Stimulated activated CD4-positive, alpha-beta T cell treated with anti-CD3 and anti-CD28 coated beads, Interleukin-4, amount 100 ng/mL, for 24 hours (primary cell): ENCODE data around the gene CHM.
"Not testable (repeated sequence)": the region's sequence is repeated elsewhere in the genome, so short reads cannot be mapped to it uniquely, and the experiment has no call there.

Source experiments
- DNase-seq: peaks from one replicate; pipeline ENCODE4 v3.0.0-alpha.2; 2020

CHM gene

GRCh38 chrX:85996555-85996954 lies 50.8 kb downstream of the CHM start:
- DNase-seq: no peak

DNA sequence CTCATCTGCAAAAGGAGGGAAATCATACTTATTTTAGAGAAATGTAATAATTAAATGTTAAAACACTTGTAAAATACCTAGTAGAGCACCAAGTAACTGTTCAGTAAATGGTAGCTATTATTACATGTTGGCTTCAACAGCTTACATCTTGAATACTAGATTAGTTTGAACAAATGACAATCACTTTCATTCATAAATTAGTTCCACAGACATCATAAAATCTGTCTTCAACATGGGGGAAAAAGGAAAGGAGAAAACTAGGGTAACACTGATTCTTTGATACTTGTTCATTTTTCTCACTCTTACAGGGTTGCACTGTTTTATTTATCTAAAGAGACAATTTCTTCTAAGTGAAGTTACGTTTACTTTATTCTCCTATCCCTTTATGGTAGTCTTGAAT lies 51.7 kb downstream of the CHM start:
- DNase-seq: no peak

DNA sequence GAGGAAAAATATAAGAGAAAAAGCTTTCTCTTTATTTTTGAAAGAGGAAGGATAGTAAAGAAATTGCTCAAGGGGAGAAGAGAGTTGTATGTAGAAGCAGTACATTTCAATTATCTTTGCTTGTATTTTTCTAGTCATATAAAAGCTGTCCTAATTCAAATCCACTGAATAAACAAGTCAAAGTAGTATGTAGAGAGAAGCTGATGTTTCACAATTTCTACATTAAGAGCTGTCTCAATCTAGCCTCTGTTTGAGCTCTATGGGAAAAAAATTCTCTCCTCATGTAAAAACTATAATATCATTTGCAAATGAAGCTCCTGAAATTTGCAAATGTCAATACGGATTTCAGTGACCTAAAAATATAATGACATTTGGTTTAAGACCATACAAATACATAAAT lies 52.6 kb downstream of the CHM start:
- no peak for DNase-seq

- DNase-seq: no peak
Observed at GRCh38 chrX:85994228-85994627, 53.1 kb downstream of the CHM start.

- DNase-seq: no peak
Observed at GRCh38 chrX:85993539-85994197, 53.7 kb downstream of the CHM start.

- DNase-seq: peak; percentile 3
Observed at GRCh38 chrX:85992811-85993229, 54.5 kb downstream of the CHM start.

- DNase-seq: no peak
Observed at GRCh38 chrX:85988353-85988752, 59.0 kb downstream of the CHM start.

DNA sequence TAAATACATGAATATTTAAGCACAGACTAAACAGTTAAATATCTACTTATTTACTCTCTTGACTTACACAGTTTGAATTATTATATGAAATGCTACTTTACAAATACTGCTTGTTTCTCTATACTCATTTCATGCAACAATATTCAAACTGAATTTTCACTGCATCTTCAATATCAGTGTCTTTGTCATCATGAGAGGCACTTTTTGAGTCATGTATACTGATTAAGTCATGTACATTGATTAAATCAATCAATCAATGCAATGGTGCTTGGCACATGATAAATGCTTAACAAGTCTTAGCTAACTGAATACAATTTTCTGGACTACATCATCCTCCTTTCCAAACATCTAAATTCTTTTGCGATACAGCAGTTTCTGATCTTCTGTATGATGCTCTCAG lies 67.1 kb downstream of the CHM start:
- no peak for DNase-seq

DNA sequence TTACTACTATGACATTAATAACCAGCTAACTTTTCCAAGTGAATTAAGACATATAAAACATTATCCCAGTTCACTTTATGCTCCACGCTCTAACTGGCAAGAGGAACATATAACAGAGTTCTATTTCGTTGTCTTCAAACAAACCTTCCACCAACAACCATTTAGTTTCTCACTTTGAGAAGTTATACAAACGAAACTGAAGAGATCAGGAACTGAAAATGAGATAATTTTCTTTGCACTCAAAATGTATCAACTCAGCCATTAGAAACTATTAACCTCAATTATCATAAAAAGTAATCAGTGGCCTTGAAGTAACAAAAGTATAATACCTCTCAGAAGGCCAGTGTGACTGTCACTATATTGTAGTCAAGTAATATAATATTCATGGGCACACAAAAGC lies 70.1 kb downstream of the CHM start:
- no peak for DNase-seq

DNA sequence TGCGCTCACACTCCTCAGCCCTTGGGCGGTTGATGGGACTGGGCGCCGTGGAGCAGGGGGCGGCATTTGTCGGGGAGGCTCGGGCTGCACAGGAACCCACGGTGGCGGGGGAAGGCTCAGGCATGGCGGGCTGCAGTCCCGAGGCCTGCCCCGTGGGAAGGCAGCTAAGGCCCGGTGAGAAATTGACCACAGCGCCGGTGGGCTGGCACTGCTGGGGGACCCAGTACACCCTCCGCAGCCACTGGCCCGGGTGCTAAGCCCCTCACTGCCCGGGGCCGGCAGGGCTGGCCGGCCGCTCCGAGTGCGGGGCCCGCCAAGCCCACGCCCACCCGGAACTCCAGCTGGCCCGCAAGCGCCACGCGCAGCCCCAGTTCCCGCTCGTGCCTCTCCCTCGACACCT lies 75.0 kb downstream of the CHM start:
- DNase-seq: not testable (repeated sequence)

GRCh38 chrX:85964744-85965143 lies 82.6 kb downstream of the CHM start:
- no peak for DNase-seq

GRCh38 chrX:85963736-85964135 lies 83.6 kb downstream of the CHM start:
- DNase-seq: no peak

DNA sequence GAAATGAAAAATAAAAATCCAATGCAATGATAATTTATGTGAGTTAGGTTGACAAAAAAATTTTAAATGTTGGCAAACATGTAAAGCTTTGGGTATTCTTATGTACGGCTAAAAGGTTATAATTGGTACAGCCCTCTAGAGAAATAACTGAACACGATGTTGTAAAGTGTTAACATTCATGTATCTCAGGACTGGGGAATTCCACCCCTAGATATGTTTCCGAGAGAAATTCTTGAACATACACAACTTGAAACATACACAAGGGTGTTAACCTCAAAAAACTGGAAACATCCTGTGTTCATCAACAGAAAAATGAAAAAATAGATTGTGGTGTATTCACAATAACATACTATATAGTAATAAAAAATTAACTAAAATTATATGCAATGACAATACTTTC lies 91.8 kb downstream of the CHM start:
- DNase-seq: no peak

GRCh38 chrX:85944751-85945150 lies 102.6 kb downstream of the CHM start:
- DNase-seq: not testable (repeated sequence)

DNA sequence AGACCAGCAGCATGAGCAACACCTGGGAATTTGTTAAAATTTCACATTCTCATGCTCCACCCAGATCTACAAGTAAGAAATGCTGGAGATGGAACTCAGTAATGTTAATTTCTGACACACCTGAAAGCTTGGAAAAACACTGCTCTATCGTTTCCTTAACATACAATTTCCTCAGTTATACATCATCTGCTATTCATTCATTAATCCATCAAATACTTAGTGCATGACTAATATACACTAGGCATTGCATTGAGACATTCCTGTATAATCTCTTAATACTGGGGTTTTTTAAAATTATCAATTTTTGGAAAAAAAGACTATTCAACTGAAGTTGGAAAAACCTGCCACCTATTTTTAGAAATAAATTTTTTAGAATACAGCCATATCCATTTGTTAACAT lies 106.1 kb downstream of the CHM start:
- no peak for DNase-seq

GRCh38 chrX:85939942-85940341 lies 107.4 kb downstream of the CHM start:
- DNase-seq: not testable (repeated sequence)

DNA sequence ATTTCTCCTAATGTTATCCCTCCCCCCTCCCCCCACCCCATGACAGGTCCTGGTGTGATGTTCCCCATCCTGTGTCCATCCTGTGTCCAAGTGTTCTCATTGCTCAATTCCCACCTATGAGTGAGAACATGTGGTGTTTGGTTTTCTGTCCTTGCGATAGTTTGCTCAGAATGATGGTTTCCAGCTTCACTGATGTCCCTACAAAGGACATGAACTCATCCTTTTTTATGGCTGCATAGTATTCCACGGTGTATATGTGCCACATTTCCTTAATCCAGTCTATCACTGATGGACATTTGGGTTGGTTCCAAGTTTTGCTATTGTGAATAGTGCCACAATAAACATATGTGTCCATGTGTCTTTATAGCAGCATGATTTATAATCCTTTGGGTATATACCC lies 113.0 kb downstream of the CHM start:
- not testable (repeated sequence) for DNase-seq

DNA sequence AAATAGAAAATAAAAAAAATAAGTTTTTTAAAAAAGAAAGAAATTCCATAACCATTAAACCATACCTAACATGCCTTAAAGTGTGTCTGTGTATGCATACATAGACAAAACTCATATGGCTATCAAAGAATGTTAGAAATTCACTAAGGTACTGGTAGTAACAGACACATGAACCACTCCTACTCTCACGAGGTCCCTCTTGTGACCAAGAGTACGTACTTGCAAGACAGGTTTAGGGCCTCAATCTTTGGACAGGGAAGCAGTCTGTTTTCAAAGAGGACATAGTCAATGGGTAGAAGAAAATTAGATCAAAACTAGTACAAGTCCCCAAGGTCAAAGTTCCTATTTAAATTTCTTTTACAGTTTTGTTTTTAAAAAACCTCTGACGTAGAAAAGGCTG lies 117.3 kb downstream of the CHM start:
- no peak for DNase-seq

DNA sequence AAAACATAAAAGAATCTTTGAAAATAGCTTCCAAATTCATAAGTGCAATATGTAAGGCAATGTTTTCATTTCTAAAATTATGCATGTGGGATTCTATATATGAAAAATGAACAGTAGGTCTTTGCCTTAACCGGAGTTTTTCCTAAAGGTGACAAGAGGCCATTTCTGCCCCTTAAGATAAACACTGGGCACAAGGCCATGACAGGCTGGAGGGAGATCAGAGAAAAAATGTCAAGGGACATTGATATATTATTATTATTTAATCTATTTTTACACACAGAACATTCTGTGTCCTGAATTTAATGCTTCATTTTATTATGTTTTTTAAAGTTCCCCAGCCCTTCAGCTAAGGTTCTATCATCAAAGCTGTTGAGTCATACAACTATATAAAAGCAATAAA lies 118.8 kb downstream of the CHM start:
- DNase-seq: no peak

- DNase-seq: no peak
Observed at GRCh38 chrX:85927740-85928139, 119.6 kb downstream of the CHM start.

DNA sequence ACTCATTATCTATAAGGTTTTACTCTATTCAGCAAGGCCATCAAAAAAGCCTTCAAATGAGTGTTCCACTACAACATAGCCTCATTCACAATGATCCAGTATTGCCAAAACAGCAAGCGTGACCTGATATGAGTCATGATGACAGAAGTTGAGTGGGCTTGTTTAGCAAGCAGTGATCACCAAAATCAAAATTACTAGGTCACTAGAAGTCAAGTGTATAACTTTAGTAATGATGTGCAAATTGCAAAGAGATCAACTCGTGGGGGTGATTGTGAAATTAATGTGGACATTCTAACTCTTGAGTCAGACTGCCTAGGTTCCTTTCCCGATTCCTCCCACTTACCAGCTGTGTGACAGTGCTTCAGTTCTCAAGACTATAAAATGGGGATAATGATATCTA lies 124.5 kb downstream of the CHM start:
- no peak for DNase-seq

- not testable (repeated sequence) for DNase-seq
Observed at GRCh38 chrX:85916656-85917280, 130.6 kb downstream of the CHM start.

DNA sequence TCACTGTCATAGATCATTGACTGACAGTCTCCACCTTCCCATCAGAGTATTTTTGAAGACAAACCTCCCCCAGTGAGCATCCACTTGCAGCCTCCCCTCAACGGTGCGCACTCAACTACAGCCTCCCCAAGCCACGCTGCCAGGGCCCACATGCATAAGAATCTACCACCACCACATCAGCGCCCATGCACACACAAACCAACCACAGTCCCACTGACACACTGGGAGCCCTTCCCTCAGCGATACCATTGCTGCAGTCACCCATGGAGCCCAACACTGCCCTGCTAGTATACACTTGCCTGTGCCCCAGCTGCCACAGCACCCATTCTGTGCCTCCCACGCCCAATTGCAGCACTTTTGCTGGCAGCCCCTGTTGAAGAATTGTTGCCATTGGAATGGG lies 132.9 kb downstream of the CHM start:
- DNase-seq: no peak

GRCh38 chrX:85907316-85907715 lies 140.0 kb downstream of the CHM start:
- no peak for DNase-seq

DNA sequence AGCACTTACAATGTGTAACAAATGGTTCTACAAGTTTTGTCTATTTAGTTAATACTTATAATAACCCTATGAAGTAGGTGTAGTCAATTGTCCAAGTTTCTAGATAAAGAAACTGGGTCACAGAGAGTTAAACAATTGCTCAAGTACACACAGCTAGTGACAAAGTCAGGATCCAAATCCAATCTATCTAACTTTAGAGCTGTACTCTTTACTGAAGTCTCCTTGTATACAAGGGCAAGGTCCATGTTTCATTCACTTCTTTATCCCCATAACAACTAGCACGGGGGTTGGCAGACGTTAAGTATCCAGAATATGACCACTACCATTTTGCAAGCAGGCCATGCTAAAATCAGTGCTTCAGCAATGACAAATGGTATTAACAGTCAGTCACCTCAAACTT lies 141.0 kb downstream of the CHM start:
- no peak for DNase-seq
